IPS-20b (cell line): ENCODE data around the gene TTLL11.

ENCODE experiments used
- H3K27ac ChIP-seq: one replicate; pipeline ENCODE4 v1.5.1; 2013; ENCODE audit warnings: low read length
- H3K27me3 ChIP-seq: 2 replicates; pipeline ENCODE4 v1.6.1; 2013; ENCODE audit warnings: mild to moderate bottlenecking, low read length, inconsistent platforms; ENCODE audit not compliant: insufficient read depth
- H3K36me3 ChIP-seq: 2 replicates; pipeline ENCODE4 v1.6.1; 2013; ENCODE audit warnings: low read depth, mild to moderate bottlenecking, inconsistent platforms, low read length, moderate library complexity; ENCODE audit not compliant: insufficient read depth
- H3K4me1 ChIP-seq: 2 replicates; pipeline ENCODE4 v1.6.1; 2013; ENCODE audit warnings: mild to moderate bottlenecking, control low read depth, inconsistent platforms, low read length, moderate library complexity; ENCODE audit not compliant: insufficient read depth
- H3K4me3 ChIP-seq: 2 replicates; pipeline ENCODE4 v1.5.1; 2013; ENCODE audit warnings: mild to moderate bottlenecking, low read length, inconsistent platforms
- H3K9ac ChIP-seq: 2 replicates; pipeline ENCODE4 v1.6.1; 2013; ENCODE audit warnings: low read depth, mild to moderate bottlenecking, inconsistent platforms, low read length, moderate library complexity
- H3K9me3 ChIP-seq: 2 replicates; pipeline ENCODE4 v1.6.1; 2013; ENCODE audit warnings: mild to moderate bottlenecking, low read depth, low read length, inconsistent platforms; ENCODE audit not compliant: insufficient read depth

The TTLL11 gene

GRCh38 chr9:122100756-122101155 is 7.6 kb upstream of the TTLL11 start:
- H3K9ac ChIP-seq = no peak overlapping the region
- H3K4me1 ChIP-seq = no peaks in the 10 kb centered on the region
- peaks cover 7% of the 10 kb centered on the region; the same call in 1 of the 2 replicates for H3K27me3 ChIP-seq
- H3K27ac ChIP-seq = no peak overlapping the region
- H3K36me3 ChIP-seq = no peaks in the 10 kb centered on the region
- no peaks in the 10 kb centered on the region for H3K9me3 ChIP-seq
- no peak overlapping the region for H3K4me3 ChIP-seq

GRCh38 chr9:122099271-122099869 is 6.3 kb upstream of the TTLL11 start:
- Histone ChIP-seq H3K27me3 (peaks cover 15% of the 10 kb centered on the region), H3K9ac (no peak overlapping the region), H3K27ac (no peak overlapping the region), H3K4me3 (no peak overlapping the region), H3K4me1 (no peaks in the 10 kb centered on the region), H3K36me3 (no peaks in the 10 kb centered on the region), H3K9me3 (no peaks in the 10 kb centered on the region)

- Histone ChIP-seq H3K27me3 (peaks cover 26% of the 10 kb centered on the region), H3K4me1 (no peaks in the 10 kb centered on the region), H3K4me3 (no peak overlapping the region), H3K36me3 (no peaks in the 10 kb centered on the region), H3K27ac (no peak overlapping the region), H3K9me3 (no peaks in the 10 kb centered on the region), H3K9ac (no peak overlapping the region)
Observed at GRCh38 chr9:122097679-122098315, 4.7 kb upstream of the TTLL11 start.

- Histone ChIP-seq H3K4me1 (no peaks in the 10 kb centered on the region), H3K27ac (no peak overlapping the region), H3K4me3 (no peak overlapping the region), H3K27me3 (peaks cover 35% of the 10 kb centered on the region), H3K9ac (no peak overlapping the region), H3K9me3 (no peaks in the 10 kb centered on the region), H3K36me3 (no peaks in the 10 kb centered on the region)
Observed at GRCh38 chr9:122096620-122097415, 3.7 kb upstream of the TTLL11 start.

- H3K9me3 ChIP-seq = no peaks in the 10 kb centered on the region
- H3K36me3 ChIP-seq = no peaks in the 10 kb centered on the region
- no peak overlapping the region for H3K27ac ChIP-seq
- H3K27me3 ChIP-seq = peaks cover 49% of the 10 kb centered on the region
- H3K4me3 ChIP-seq = peak overlapping the region; percentile 47; the same call in 1 of the 2 replicates
- H3K9ac ChIP-seq = no peak overlapping the region
- no peaks in the 10 kb centered on the region for H3K4me1 ChIP-seq
Observed at GRCh38 chr9:122095010-122095767, 2.1 kb upstream of the TTLL11 start.

- no peaks in the 10 kb centered on the region for H3K9me3 ChIP-seq
- no peak overlapping the region for H3K27ac ChIP-seq
- H3K27me3 ChIP-seq = peaks cover 46% of the 10 kb centered on the region
- no peaks in the 10 kb centered on the region for H3K4me1 ChIP-seq
- peak overlapping the region; percentile 86 for H3K4me3 ChIP-seq
- H3K9ac ChIP-seq = no peak overlapping the region
- H3K36me3 ChIP-seq = no peaks in the 10 kb centered on the region
Observed at GRCh38 chr9:122091682-122092592, 1.2 kb downstream of the TTLL11 start.

GRCh38 chr9:122090981-122091380 is 2.1 kb downstream of the TTLL11 start:
- Histone ChIP-seq H3K27me3 (peaks cover 46% of the 10 kb centered on the region), H3K9ac (no peak overlapping the region), H3K27ac (no peak overlapping the region), H3K9me3 (no peaks in the 10 kb centered on the region), H3K4me1 (no peaks in the 10 kb centered on the region), H3K36me3 (no peaks in the 10 kb centered on the region), H3K4me3 (no peak overlapping the region)

GRCh38 chr9:122090287-122090883 is 2.7 kb downstream of the TTLL11 start:
- Histone ChIP-seq H3K4me1 (no peaks in the 10 kb centered on the region), H3K27ac (no peak overlapping the region), H3K9me3 (no peaks in the 10 kb centered on the region), H3K4me3 (no peak overlapping the region), H3K9ac (no peak overlapping the region), H3K27me3 (peaks cover 46% of the 10 kb centered on the region), H3K36me3 (no peaks in the 10 kb centered on the region)

- Histone ChIP-seq H3K36me3 (no peaks in the 10 kb centered on the region), H3K27me3 (peaks cover 35% of the 10 kb centered on the region), H3K4me3 (no peak overlapping the region), H3K9ac (no peak overlapping the region), H3K4me1 (no peaks in the 10 kb centered on the region), H3K27ac (no peak overlapping the region), H3K9me3 (no peaks in the 10 kb centered on the region)
Observed at GRCh38 chr9:122088880-122089706, 4.0 kb downstream of the TTLL11 start.
